Measurements from ENCODE around the gene OBSL1. TPM values are rescaled to one million over a fixed set of nuclear protein-coding genes. Genes with fewer than 3 reads are reported as not detected.

The OBSL1 gene
- total RNA-seq, 1 experiment from 2014 or later, result 25.5 TPM

- CTCF ChIA-PET, result no interaction called here
- DNase-seq (ENCODE audit: low read depth, low spot score), result no peak
- H3K27me3 ChIP-seq (ENCODE audit: control insufficient read depth, insufficient read depth, low read length), result no peaks in the 10 kb centered on the region; the same call in 1 of the 2 replicates
- no TSS peak for BruUV-seq (replicated peaks)
- POLR2A ChIA-PET, result no interaction called here
- H3K9me3 ChIP-seq (ENCODE audit: control insufficient read depth, insufficient read depth, low read depth, low read length), result no peaks in the 10 kb centered on the region
- intact Hi-C loops (cut with micrococcal nuclease; ENCODE audit: unreplicated experiment), result no loop called here
- no peaks in the 10 kb centered on the region for H3K36me3 ChIP-seq (ENCODE audit: control insufficient read depth, insufficient read depth, low read length)
- TF ChIP-seq POLR2AphosphoS5 (IDR thresholded peaks at IDR 0.05; ENCODE audit: low read depth, low read length) (no peak), SIN3A (IDR thresholded peaks at IDR 0.05; ENCODE audit: borderline replicate concordance, insufficient read depth, low read depth, low read length) (no peak), REST (IDR thresholded peaks at IDR 0.05; ENCODE audit: insufficient read depth in 1 of 2, low read depth in 2 of 2, low read length in 1 of 2) (no peak), TCF7L2 (IDR thresholded peaks at IDR 0.05; ENCODE audit: low read depth, low read length) (no peak)
- TF ChIP-seq, protein P1, sequence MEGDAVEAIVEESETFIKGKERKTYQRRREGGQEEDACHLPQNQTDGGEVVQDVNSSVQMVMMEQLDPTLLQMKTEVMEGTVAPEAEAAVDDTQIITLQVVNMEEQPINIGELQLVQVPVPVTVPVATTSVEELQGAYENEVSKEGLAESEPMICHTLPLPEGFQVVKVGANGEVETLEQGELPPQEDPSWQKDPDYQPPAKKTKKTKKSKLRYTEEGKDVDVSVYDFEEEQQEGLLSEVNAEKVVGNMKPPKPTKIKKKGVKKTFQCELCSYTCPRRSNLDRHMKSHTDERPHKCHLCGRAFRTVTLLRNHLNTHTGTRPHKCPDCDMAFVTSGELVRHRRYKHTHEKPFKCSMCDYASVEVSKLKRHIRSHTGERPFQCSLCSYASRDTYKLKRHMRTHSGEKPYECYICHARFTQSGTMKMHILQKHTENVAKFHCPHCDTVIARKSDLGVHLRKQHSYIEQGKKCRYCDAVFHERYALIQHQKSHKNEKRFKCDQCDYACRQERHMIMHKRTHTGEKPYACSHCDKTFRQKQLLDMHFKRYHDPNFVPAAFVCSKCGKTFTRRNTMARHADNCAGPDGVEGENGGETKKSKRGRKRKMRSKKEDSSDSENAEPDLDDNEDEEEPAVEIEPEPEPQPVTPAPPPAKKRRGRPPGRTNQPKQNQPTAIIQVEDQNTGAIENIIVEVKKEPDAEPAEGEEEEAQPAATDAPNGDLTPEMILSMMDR (IDR thresholded peaks at IDR 0.05), result no peak
- peaks cover 14% of the 10 kb centered on the region for H3K4me1 ChIP-seq (ENCODE audit: control insufficient read depth, insufficient read depth, low read length)
- in situ Hi-C loops (cut with HindIII; ENCODE audit: low pct_unique_long_range_greater_than_20kb, low sequenced_read_pairs), result no loop called here
- H3K4me3 ChIP-seq (ENCODE audit: low read depth in 2 of 2, low read length in 2 of 2), result no peak within 1 kb of the TSS
- no peak within 1 kb of the TSS for H3K27ac ChIP-seq (ENCODE audit: low read length)
- no peak for ATAC-seq
These were observed 57.1 kb downstream of the OBSL1 start, which contains the start of gene ASIC4 for GRCh38 chr2:219514196-219514761. TSS of gene ASIC4 (plus strand) at chr2:219514482. CDS start at chr2:219514725, 243 bp downstream.

GRCh38 chr2:219513787-219514186, 57.6 kb downstream of the OBSL1 start:
- peaks cover 14% of the 10 kb centered on the region for H3K4me1 ChIP-seq (ENCODE audit: control insufficient read depth, insufficient read depth, low read length)
- ChIA-PET POLR2A (no interaction called here), CTCF (no interaction called here)
- H3K9me3 ChIP-seq (ENCODE audit: control insufficient read depth, insufficient read depth, low read depth, low read length), result no peaks in the 10 kb centered on the region
- ATAC-seq, result no peak
- TF ChIP-seq POLR2AphosphoS5 (IDR thresholded peaks at IDR 0.05; ENCODE audit: low read depth, low read length) (no peak), TCF7L2 (IDR thresholded peaks at IDR 0.05; ENCODE audit: low read depth, low read length) (no peak), REST (IDR thresholded peaks at IDR 0.05; ENCODE audit: insufficient read depth in 1 of 2, low read depth in 2 of 2, low read length in 1 of 2) (no peak), SIN3A (IDR thresholded peaks at IDR 0.05; ENCODE audit: borderline replicate concordance, insufficient read depth, low read depth, low read length) (no peak)
- TF ChIP-seq, protein P1 (IDR thresholded peaks at IDR 0.05), result no peak
- intact Hi-C loops (cut with micrococcal nuclease; ENCODE audit: unreplicated experiment), result no loop called here
- BruUV-seq (replicated peaks), result no TSS peak
- no peak for DNase-seq (ENCODE audit: low read depth, low spot score)
- no peaks in the 10 kb centered on the region for H3K36me3 ChIP-seq (ENCODE audit: control insufficient read depth, insufficient read depth, low read length)
- no peak overlapping the region for H3K4me3 ChIP-seq (ENCODE audit: low read depth in 2 of 2, low read length in 2 of 2)
- H3K27me3 ChIP-seq (ENCODE audit: control insufficient read depth, insufficient read depth, low read length), result no peaks in the 10 kb centered on the region; the same call in 1 of the 2 replicates
- H3K27ac ChIP-seq (ENCODE audit: low read length), result no peak overlapping the region
- in situ Hi-C loops (cut with HindIII; ENCODE audit: low pct_unique_long_range_greater_than_20kb, low sequenced_read_pairs), result no loop called here

All from Panc1 (cell line).